NK-92 (cell line): ENCODE results near the gene RPS19.
"Not testable (repeated sequence)": the region's sequence is repeated elsewhere in the genome, so short reads cannot be mapped to it uniquely, and the experiment has no call there.

Source experiments
- DNase-seq: peaks from one replicate; lab custom pipeline; 2025; ENCODE audit not compliant: unreplicated experiment; lab: John Stamatoyannopoulos, UW

The RPS19 gene

GRCh38 chr19:41912899-41913537 is 53.0 kb downstream of the RPS19 start:
- DNase-seq: no peak

DNA sequence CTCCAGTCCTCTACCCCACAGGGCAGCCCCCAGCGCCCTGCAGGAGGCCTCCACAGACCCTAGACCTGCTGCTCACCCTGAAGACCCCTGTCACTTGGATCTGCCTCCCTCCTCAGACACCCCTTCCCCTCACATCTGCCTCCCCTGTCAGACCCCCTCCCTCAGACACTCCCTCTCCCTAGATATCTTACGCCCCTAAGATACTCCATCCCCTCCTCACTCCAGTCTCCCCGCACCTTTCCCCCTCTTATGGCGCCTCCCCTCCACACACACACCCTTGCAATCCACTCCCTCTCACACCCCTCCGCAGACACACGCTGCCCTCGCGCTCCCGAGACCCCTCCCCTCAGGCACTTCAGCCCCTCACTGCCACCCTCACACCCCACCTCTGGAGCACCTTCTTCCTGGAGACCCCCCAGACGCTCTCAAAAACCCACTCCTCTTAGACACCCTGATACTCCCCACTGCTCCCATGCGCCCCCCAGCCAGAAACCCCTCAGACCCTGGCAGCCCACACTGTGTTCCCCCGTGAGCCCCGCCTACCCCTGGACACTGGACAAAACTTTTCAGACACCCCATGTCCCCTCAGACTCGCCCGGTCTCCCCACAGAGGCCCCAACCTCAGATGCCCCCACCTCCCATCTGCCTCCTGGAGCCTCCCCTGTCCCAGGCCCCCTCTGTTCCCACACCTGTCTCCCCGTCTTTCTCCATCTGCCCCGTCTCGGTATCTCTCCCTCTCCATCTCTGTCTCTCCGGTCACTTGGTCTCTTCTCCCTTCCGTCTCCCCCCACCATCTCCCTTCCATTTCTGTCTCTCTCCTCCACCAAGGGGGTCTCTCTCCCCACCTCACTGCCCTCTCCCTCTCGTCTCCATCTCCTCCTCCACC is 53.7 kb downstream of the RPS19 start:
- no peak for DNase-seq

DNA sequence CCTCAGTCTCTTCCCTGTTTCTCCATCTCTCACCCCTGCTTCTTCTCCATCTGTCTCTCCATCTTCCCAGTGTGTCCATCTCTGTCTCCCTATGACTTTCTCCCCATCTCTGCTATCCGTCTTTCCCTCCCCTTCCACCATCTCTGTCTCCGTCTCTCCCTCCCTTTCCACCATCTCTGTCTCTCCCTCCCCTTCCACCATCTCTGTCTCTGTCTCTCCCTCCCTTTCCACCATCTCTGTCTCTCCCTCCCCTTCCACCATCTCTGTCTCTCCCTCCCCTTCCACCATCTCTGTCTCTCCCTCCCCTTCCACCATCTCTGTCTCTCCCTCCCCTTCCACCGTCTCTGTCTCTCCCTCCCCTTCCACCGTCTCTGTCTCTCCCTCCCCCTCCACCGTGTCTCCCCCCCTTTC is 54.4 kb downstream of the RPS19 start:
- not testable (repeated sequence) for DNase-seq

DNA sequence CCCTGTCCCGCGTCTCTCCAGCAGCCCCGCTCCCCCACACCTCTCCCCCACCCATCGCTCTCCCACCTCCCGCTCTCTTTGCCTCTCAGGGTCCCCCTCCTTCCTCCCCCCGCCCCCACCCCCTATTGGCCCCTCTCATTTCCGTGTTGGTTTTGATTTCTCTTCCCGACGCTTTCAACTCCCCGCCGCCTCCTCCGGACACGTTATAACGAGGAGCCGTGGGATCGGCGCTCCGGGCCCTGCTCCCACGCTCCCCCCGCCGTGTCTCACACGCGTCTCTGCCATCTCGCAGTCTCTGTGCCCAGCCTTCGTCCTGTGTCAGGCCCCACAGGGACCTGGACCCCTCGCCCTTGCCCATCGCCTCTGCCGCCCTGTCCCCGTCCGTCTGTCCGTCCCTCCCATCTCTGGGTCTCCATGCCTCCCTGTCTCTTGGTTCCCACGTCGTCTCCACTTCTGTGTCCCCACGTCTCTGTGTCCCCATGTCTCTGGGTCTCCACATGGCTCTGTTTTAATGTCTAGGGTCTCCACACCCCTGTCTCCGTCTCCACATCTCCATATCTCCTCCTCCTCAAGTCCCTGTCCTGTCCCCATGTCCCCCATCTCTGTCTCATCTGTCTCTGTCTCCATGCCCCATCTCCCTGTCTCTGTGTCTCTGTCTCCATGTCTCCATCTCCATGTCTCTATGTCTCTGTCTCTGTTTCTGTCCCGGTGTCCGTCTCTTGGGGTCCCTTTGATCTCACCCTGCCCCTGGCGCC is 55.1 kb downstream of the RPS19 start:
- DNase-seq: no peak

- DNase-seq: no peak
These were observed 55.8 kb downstream of the RPS19 start for GRCh38 chr19:41915776-41916414.

GRCh38 chr19:41917676-41918075 is 57.6 kb downstream of the RPS19 start:
- no peak for DNase-seq

DNA sequence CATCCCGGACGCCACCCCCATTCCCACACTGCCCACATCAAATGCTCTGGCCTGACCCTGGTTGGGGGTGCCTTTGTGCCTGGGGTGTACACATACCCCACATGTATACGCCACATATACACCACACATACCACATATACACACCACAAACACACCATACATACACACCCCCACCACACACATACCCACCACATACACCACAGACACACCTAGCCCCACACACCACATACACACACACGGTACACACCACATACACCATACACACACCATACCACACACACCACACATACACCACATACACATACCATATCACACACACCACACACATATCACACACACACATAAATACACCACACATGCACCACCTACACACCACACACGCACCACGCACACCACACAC is 58.0 kb downstream of the RPS19 start:
- no peak for DNase-seq

DNA sequence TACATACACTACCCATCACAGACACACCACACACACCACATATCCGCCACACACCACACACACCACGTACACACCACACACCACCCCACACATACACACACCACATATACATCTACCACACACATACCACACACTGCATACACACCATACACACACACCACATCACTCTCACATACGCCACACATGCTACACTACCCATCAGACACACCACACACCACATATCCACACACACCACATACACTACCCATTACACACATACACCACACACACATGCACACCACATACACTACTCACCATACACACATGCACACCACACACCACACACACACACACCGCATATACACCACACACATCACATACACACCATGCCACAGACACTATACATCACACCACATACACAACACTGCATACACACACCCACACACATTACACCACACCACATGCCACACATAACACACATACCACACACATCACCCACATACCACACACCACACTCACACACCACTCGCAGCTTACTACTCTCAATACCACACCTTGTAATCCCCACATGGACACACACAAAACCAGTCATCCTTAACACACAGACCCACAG is 58.7 kb downstream of the RPS19 start:
- DNase-seq: no peak

GRCh38 chr19:41919948-41920712 is 60.1 kb downstream of the RPS19 start:
- no peak for DNase-seq

DNA sequence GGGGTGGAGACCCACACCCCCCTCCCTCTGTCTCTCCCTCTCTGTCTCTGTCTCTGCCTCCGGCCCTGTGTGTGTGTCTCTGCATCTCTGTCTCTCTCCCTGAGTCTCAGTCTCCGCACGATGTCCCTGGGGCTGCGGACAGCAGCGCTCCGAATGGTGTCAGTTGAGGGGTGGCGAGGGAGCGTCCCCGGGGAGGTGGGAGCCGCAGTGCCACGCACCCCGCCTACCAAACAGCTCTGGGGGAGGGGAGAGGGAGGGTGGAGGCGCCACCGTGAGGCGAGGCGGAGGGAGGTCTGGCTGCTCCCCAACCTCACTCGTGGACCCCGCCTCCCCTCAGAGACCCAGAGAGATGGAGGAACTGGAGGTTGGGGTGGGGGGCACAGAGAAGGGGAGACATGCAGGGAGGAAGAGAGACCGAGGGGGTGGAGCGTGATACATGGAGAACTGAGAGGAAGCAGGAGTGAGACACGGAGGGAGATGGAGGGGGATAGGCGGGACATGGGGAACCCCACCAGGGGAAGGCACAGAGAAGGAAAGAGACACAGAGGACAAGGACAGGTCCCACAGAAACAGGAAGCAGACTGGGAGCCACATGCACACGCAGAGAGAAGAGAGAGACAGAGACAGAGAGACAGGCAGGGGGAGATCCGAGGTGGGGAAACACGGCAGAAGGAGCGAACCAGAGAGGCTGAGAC is 61.0 kb downstream of the RPS19 start:
- DNase-seq: no peak

GRCh38 chr19:41921577-41922576 is 61.8 kb downstream of the RPS19 start:
- DNase-seq: no peak
